ENCODE measurements around the gene DCUN1D1. TPM values are rescaled to one million over a fixed set of nuclear protein-coding genes. Genes with fewer than 3 reads are reported as not detected.

Gene DCUN1D1
- polyA plus RNA-seq, 3 donors: 46.1 to 61.9 (median 51.2) TPM

DNA sequence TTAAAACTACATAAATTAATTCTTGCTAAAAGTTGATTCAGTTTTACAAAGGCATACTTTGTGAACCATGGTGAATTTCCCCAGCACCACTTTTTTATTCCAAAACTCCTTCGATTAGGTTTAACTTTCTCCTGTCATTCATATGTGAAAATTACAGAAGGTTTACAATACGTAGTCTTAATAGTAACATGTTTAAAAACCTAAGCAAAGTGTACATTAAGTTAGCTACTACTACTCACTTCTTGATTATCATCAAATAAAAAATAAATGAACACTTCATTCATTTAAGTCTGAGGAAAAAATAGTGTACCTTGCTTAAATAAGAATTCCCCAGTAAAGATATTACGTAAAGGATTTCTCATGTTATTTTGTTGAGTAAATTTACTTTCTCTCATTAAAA lies 38.6 kb downstream of the DCUN1D1 start:
- no peak for DNase-seq

DNA sequence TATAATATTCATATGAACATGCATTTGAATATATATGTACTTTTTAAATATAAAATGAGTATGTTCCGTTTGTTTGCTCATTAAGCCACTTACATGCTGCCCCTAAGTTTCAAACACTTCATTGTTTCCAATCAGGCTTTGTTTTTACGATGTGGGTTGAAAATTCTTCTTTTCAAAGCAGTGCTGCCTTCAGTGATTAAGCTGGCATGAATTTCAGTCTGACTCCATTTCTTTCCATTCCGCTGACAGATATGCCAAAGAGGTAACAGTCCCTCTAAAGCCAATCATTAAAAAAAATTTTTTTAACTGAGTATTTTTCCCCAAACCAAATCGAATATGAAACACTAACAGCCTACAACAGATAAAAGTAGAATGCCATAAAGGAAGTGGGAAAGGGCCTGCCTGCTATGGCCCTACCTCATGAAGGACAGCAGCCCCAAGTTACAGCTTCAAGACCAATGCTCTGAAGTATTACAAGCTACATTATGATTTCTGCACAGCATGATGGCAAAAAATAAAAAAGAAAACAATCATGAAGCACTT lies 40.0 kb downstream of the DCUN1D1 start:
- DNase-seq: no peak

DNA sequence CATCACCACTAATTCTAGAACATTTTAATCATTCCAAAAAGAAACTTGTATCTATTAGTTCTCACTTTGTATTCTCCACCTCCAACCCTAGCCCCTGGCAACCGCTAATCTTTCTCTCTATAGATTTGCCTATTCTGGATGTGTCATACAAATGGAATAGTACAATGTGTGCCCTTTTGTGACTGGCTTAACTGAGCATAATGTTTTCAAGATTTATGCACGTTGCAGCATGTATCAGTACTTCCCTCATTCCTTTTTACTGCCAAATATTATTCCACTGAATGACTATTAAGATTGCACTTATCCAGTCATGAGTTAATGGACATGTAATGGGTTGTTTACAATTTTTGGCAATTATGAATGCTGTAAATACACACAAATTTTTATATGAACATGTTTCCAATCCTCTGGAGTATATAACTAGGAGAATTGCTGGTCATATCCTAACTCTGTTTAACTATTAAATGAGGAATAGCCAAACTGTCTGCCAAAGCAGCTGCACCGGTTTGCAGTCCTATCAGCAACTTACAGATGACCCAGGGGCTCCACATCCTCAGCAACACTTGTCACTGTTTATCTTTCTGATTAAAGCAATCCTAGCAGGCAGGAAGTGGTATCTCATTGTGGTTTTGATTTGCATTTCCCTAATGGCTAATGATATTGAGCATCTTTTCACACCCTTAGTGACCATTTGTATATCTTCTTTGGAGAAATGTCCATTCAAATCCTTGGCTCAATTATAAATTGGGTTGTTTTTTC lies 42.9 kb downstream of the DCUN1D1 start:
- DNase-seq: no peak

DNA sequence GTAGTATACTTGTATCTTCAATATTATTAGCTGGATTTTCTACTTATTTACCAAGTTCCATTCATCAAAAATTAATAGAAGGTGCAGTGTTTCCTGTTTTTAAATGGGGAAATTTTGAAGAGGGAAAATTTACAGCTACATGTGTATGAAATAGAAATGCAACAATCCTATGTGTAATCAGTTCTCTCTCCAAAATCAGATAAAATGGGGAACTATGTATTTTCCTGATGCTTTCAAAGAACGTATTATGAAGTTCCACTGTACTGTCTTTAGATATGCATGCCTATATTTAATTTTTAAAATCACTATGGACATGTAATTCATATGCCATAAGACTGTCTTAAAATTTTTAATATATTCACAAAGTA lies 43.4 kb downstream of the DCUN1D1 start:
- DNase-seq: no peak

DNA sequence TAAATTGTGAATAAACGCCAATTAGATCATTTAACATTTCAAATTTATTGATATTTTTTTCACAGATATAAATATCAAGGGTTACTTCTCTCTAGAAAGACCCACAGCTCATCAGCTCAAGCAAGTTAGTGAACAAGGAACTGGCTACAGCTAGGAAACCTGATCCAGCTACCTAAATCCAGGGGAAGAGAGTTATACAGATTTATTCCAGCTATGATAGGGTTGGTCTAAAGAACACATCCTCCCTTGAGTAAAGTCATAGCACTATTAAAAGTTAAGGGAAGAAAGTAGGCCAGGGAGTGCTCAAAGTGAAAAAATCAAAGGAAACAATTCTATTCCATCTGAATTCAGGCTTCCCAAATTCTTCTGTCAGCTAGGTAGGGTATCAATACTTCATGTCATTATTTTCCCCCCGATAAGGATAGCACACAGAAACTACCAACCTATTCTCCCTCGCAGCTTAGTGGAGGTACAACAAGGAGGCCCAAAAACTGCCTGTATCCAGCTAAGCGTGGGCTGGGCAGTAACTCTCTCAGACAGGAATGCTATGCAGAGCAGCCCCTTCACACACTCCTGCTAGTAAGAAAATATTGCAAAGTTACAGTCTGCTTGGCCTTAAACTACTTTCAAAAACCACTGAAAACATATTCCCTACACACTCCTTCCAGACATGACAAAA lies 44.0 kb downstream of the DCUN1D1 start:
- DNase-seq: peak; percentile 52

DNA sequence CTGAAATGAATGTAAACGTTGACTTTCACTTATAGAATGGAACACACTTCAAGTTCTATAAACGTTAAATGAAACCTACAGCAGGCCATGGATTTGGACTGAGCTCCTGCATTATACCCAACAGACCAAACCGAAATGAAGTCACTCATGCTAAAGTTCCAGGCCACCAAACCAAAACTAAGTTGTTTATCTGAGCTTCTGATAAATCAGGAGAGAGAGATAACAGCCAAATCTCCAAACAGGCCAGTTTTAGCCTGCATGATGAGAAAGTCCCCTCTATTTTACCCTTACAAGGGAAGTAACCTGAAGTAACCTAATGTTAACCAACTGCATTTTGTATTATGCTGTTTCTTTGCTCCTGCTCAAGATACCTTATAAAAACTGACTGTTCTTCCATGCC lies 44.5 kb downstream of the DCUN1D1 start:
- no peak for DNase-seq

DNA sequence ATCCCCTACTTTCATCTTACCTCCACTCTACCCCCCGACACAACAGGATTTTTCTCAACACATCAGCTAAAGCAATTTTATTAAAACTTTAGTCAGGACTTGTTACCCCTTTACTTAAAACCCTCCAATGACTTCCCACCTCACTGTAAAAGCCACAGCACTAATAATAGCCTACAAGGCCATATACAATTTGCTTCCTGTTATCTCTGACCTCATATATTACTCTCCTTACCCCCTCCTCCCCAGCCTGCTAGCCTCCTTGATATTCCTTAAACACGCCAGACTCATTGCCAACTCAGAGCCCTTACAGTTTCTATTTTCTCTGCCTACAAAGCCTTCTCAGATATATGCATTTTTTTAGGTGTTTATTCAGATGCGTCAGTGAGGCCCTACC lies 54.4 kb downstream of the DCUN1D1 start:
- DNase-seq: no peak

DNA sequence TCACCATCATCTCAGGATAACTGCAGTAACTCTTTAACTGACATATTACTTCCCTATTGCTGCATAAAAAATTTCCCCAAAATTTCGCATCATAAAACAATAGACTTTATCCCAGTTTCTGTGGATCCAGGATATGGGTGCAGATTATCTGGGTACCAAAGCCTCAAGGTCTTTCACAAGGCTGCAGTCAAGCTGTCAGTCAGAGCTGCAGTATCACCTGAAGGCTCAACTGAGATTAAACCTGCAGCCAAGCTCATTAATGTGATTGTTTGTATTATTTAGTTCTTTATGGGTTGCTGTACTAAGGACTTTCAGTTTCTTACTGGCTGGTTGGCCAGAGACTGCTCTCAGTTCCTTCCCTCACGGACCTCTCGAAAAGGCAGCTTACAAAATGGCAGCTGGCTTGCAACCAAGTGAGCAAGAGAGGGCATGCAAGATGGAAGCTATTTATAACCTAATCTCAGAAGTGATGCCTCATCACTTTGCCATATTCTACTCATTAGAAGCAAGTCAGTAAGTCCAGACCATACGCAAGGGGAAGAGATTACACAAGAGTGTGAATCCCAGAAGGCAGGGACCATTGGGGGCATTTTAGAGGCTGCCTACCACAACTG lies 54.9 kb downstream of the DCUN1D1 start:
- DNase-seq: no peak

DNA sequence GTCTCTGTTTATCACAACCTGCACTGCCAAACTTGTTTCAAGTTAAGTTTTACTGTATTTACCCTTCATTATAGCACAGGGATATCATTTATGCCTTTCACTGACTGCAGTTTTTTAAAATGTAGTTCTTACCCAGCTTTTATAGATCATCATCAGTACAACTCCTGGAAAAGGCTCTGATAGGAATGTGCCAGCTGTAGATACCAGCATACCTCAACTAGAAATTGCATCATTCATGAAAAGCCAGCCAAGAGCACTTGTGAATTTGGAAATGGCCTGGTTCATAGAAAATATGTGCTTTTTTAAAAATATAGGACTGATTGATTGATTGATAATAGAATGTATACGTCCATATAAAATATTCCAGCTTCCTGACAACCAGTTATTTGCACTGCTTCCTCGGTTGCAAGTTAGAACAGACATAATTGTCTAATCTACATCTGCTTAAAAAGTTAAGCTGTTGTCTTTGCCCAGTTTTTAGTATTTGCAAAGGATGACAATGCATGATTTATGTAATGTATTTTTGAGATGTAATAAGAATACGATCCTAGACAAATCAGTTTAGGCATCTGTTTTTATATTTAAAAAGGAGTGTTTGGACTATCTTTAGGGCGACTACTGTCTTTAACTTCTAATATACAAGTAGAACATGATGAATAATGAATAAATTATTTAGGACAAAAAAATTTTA lies 58.5 kb downstream of the DCUN1D1 start:
- DNase-seq: no peak

DNA sequence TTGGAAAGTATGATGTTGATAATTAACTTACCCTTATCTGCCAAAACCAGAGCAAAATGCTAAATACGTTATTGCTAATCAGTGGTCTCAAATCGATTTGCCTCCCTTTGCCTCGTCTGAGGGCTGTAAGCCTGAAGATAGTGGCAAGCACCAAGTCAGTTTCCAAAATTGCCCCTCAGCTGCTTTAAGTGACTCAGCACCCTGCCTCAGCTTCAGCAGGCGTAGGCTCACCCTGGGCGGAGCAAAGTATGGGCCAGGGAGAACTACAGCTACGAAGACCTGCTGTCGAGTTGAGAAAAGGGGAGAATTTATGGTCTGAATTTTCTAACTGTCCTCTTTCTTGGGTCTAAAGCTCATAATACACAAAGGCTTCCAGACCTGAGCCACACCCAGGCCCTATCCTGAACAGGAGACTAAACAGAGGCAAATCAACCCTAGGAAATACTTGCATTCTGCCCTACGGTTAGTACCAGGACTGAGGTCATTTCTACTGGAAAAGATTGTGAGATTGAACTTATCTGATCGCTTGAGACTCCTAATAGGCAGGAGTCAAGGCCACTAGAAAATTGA lies 59.7 kb downstream of the DCUN1D1 start:
- no peak for DNase-seq

DNA sequence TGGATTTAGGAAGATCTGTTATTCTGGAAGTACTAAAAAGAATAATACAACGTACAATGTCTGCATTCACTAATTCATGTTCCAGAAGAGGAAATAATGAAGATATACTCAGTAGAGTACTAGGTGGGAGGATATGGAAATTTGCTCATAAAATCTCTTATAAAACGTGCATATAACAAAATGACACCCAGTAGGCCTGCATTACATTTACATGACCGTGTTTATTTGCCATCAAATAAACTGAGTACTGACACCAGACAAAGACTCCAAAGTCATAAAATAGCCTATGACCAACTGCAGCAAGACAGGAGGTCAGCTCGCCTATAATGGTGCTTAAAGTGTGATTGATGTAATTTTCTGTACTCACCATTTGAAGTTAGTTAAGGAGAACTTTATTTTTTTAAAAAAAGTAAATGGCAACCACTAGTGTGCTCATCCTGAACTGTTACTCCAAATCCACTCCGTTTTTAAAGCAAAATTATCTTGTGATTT lies 60.4 kb downstream of the DCUN1D1 start:
- DNase-seq: no peak

DNA sequence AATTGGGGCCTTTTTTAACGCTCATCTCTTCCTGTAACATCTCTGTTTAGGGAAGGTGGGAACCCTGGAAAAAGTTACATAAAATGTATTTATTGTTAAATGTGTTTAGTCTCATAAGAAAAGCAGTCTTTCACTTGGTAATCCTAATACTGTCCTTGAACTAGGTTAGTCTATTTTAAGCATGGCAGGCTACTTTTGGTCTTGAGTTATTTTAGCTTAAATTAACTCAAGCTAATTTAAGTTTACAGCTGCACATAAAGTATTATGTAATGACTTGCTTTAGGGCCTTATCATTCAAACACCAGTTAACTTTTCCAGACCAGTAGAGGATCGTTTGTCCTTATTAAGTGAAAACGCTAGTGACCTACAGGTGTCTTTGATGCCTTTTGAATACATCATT lies 63.2 kb downstream of the DCUN1D1 start:
- DNase-seq: no peak

DNA sequence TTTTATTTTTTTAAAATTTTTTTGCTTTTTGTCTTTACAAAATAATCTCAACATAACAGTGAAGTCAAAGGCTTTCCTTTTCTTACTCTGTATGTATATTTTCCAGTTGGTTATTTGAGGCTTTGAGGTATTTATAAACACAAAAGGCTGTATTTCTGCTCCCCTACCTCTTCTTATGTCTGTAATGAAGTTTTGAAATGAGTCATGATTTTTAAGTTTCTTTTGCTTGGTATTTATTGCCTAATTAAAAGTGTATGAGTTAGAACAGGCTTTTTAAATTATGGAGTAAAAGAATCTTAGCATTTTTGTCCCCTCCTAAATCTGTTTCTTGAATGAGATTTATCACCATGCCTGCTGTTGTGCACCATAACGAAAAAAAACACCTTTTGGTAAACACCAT lies 66.0 kb downstream of the DCUN1D1 start:
- no peak for DNase-seq

DNA sequence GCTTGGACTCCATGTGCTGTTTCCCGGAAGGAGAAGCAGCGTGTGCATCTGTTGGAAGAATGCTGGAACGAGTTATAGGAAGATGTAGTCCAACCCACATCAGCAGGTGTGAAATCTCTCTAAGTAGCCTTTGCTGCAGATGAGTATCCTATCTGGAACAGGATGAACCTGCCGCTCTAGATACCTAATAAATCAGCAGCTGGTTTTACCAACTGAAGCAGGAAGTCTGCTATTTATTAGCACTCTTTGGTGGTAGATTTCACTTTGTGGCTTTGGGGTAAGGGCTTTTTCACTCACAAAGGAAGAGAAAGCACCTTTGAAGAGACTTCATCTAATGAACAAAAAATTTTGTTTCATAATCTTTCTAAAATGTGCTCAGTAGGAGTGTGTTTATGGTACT lies 66.4 kb downstream of the DCUN1D1 start:
- no peak for DNase-seq

DNA sequence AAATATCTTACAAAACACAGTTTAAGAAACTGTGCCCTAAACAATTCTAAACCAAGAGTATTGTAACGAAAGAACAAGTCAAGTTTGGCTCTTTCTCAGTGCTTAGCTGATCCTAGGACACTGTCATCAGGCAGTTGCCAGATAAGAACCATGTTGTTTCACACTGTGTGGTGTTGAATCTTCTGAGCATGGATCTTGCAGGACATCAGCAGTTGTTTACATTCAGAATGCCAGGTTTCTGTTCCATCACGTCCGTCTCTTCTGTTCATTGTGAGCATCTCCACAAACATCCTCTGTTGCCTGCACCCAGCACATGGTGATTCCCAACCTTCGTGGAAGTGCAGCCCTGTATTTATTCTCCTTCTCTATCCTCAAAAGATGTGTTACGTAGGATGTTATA lies 67.9 kb downstream of the DCUN1D1 start:
- no peak for DNase-seq

DNA sequence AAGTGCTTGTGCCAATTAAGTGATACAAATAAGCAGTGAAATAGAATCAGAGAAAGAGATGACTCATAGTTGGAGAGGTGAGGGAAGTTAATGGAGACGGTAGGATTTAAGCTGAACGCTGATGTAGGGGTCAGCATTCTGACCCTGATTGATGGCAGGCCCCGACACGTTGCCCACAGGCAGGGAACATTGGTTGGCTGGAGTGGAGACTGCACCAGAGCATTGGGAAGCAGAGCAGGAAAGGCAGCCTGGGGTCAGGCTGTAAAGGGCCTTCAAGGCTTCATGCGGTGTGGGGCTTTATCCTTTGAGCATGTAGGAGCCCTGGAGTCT lies 68.6 kb downstream of the DCUN1D1 start:
- no peak for DNase-seq

DNA sequence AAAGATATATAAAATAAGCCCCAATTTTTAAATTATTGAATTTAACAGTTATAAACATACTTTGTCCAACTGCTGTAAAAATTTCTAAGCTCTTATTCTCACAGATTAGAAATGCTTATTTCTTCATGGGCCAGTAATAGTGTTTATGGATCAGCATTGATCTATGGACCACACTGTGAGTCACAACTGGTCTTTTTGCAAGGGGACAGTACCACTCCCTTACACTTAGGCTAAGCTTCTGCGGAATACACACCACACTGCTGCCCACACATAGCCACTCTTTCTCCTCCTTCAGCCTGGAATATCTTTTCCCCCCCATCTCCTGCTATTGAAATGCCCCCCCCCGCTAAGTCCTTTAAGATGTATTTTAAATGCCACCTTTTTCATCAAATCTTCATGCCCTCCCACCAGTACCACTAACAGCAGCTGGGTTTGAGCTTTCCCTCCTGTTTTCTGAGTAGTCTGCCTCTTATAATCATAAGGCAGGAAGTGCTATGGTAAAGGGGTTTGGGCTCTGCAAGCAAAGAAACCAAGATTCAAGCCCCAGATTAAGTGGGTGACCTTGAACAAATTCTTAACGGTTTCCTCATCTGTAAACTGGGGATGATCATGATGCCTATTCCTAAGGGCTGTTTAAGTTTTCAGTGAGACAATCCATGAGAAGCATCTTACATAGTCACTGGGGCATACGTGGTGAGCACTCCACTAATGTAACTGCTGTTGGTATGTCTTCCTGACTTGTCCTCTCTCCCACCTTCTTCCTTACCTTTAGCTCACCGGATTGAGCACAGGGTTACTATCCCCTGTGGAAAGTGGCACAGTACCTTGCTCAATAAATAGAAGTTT lies 69.2 kb downstream of the DCUN1D1 start:
- DNase-seq: no peak

DNA sequence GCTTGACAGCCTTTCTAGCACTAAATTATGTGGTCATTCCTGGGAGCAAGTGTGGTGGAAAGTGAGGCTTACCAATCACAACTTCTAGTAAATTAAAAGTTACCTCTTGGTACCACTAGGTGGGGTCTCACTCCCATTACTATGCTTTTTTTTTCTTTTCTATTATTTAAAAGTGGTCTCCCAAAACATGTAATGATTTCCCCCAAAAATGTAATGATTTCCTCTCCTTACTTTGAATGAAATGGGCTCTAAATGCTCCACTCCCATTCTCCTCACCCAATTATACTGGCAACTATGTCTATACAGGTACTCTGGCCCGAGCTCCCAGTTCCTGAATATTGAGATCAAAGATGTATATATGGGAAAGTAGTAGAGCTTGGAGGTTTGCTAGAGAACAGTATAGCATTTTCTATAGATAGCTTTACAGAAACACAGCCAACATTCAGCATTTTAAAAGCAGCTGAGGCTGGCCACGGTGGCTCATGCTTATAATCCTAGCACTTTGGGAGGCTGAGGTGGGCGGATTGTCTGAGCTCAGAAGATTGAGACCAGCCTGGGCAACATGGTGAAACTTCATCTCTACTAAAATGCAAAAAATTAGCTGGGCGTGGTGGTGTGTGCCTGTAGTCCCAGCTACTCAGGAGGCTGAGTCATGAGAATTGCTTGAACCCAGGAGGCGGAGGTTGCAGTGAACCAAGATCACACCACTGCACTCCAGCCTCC lies 70.9 kb downstream of the DCUN1D1 start:
- DNase-seq: peak; percentile 16

DNA sequence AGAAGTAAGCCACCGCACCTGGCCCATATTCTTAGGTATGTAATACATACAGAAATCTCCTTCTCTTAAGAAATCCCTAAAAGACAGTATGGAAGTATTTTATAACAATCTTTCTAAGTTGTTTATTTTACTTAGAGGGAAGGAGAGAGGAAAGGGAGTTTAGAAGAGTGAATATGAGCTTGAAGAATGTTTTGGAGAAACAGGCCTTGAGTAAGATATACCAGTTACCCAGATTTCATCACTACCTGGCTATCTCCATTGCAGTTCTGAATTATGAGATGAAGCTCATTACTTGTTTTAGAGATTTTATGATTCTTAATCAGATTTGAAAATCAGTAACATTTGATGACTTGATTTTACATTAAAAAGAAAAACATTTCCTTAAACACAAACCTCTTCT lies 71.9 kb downstream of the DCUN1D1 start:
- no peak for DNase-seq

DNA sequence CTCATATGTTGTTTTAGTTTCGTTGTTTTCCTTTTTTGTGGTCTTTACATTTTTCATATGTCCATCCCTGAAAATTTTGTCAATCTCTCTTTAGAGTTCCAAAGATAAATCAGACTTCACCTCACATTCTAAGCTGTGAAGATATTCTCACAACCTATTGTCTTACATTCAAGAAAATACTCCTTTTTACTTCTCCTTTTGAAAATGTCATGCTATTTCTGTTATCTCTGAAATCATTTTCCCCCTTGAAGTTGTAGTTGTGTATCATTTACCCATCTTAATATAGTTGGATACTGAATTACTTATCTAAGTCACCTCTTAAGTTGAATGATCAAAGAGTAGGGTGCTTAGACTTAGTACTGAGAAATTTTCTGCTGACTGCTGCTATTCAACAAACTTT lies 74.3 kb downstream of the DCUN1D1 start:
- DNase-seq: no peak
